ENCODE data around the gene TMEM123. TPM values are rescaled to one million over a fixed set of nuclear protein-coding genes. Genes with fewer than 3 reads are reported as not detected.

TMEM123 gene
- total and polyA plus RNA-seq, 2 of the 13 experiments (the other 11 are each of a cell fraction or from before 2014, with no cell fraction given): 365 to 2,761 TPM

- TF ChIP-seq GLI4 (CRISPR knock-in tag; IDR thresholded peaks at IDR 0.05; ENCODE audit: borderline replicate concordance) (no peak), FOSL2 (CRISPR knock-in tag; IDR thresholded peaks at IDR 0.05) (peak; percentile 85), SAP130 (CRISPR knock-in tag; IDR thresholded peaks at IDR 0.05; ENCODE audit: low read depth) (peak; percentile 93), ZSCAN20 (CRISPR knock-in tag; IDR thresholded peaks at IDR 0.05; ENCODE audit: borderline replicate concordance) (peak; percentile 99), NR1H2 (CRISPR knock-in tag; IDR thresholded peaks at IDR 0.05; ENCODE audit: borderline replicate concordance, low read depth) (no peak), ZNF703 (CRISPR knock-in tag; IDR thresholded peaks at IDR 0.05; ENCODE audit: borderline replicate concordance) (no peak), HOMEZ (CRISPR knock-in tag; IDR thresholded peaks at IDR 0.05; ENCODE audit: low read depth) (peak; percentile 85), PATZ1 (CRISPR knock-in tag; IDR thresholded peaks at IDR 0.05) (peak; percentile 35; the same call in 1 of the 2 replicates), ZNF362 (CRISPR knock-in tag; IDR thresholded peaks at IDR 0.05; ENCODE audit: borderline replicate concordance) (peak; percentile 37; the same call in 1 of the 2 replicates), ZNF280D (CRISPR knock-in tag; IDR thresholded peaks at IDR 0.05) (peak; percentile 61; the same call in 1 of the 2 replicates), SIN3A (IDR thresholded peaks at IDR 0.05; ENCODE audit: borderline replicate concordance, low read depth, low read length) (0 out of 2 replicates have a peak, but pooled peaks have one; percentile 64), ZFP36 (IDR thresholded peaks at IDR 0.05; ENCODE audit: borderline replicate concordance, low read depth, low read length, partially characterized antibody) (no peak), RXRA (CRISPR knock-in tag; IDR thresholded peaks at IDR 0.05) (peak; percentile 27; the same call in 1 of the 2 replicates), MTA3 (CRISPR knock-in tag; IDR thresholded peaks at IDR 0.05) (no peak), STAT6 (CRISPR knock-in tag; IDR thresholded peaks at IDR 0.05; ENCODE audit: borderline replicate concordance) (0 out of 2 replicates have a peak, but pooled peaks have one; percentile 26), SP2 (CRISPR knock-in tag; IDR thresholded peaks at IDR 0.05) (no peak)
Observed at GRCh38 chr11:102462610-102463009, 10.0 kb upstream of the TMEM123 start (continued).

Data from HepG2 (cell line).